B cell (primary cell): Measurements from ENCODE around the gene VPS13D. TPM values are rescaled to one million over a fixed set of nuclear protein-coding genes. Genes with fewer than 3 reads are reported as not detected.

ENCODE experiments used
- ATAC-seq: fragments of 200-7000 bp; cut with Tn5 transposase; one replicate; pipeline ENCODE4 v1.10.0; 2021; ENCODE audit warnings: low read depth, mild to moderate bottlenecking, moderate number of reproducible peaks, moderate library complexity
- CTCF ChIA-PET: fragments of 350-600 bp; sonication (Branson Sonifier 250); formaldehyde crosslinking; loops from one replicate; lab custom pipeline; 2021; ENCODE audit warnings: antibody characterized with exemption, inconsistent platforms; lab: Charles Lee
- POLR2A ChIA-PET: fragments of 350-600 bp; sonication (Branson Sonifier 250); formaldehyde crosslinking; loops from one replicate; lab custom pipeline; 2021; ENCODE audit warnings: antibody characterized with exemption; lab: Charles Lee
- DNase-seq: peaks from one replicate; pipeline ENCODE4 v3.0.0; 2013
- H2AFZ ChIP-seq: 2 replicates; pipeline ENCODE4 v1.6.1; 2012; ENCODE audit warnings: mild to moderate bottlenecking, low read depth, low read length; ENCODE audit not compliant: insufficient read depth, poor library complexity, severe bottlenecking
- H3K27ac ChIP-seq, 2 donors: 1 replicate in 1 of 2; 2 replicates in 1 of 2; pipeline ENCODE4 v1.5.1; 2012 to 2013; ENCODE audit warnings: low read length in 2 of 2, mild to moderate bottlenecking in 2 of 2, moderate library complexity in 1 of 2
- H3K27me3 ChIP-seq, 4 experiments: fragments of 200-600 bp in 1 of 4; sonication (generic) in 1 of 4; replicated peaks in 1 of 4; 1 replicate in 2 of 4; 2 replicates in 2 of 4; pipeline versions ENCODE4 v1.6.1 to v1.7.0; 2013 to 2016; ENCODE audit warnings: low read length in 3 of 4, mild to moderate bottlenecking in 2 of 4, mixed read lengths in 1 of 4, moderate library complexity in 1 of 4; ENCODE audit not compliant: insufficient read depth in 4 of 4, control insufficient read depth in 3 of 4; ENCODE audit errors: control extremely low read depth in 1 of 4
- H3K36me3 ChIP-seq, 2 experiments: replicated peaks in 1 of 2; 1 replicate in 1 of 2; 2 replicates in 1 of 2; pipeline versions ENCODE4 v1.6.1 to v1.7.1; 2013; ENCODE audit warnings: low read length in 1 of 2; ENCODE audit not compliant: insufficient read depth in 2 of 2, control insufficient read depth in 1 of 2; ENCODE audit errors: control extremely low read depth in 1 of 2, extremely low read depth in 1 of 2
- H3K4me1 ChIP-seq, 2 donors: fragments of 200-600 bp in 1 of 2; sonication (generic) in 1 of 2; 1 replicate in 1 of 2; 2 replicates in 1 of 2; pipeline versions ENCODE4 v1.5.1 to v1.6.1; 2013 to 2017; ENCODE audit warnings: low read length in 2 of 2; ENCODE audit not compliant: control insufficient read depth in 2 of 2, insufficient read depth in 2 of 2
- H3K4me2 ChIP-seq: replicated peaks from 2 replicates; pipeline ENCODE3; 2012; ENCODE audit warnings: mild to moderate bottlenecking, low read depth, low read length; ENCODE audit not compliant: poor library complexity, severe bottlenecking
- H3K4me3 ChIP-seq, 5 experiments: fragments of 200-600 bp in 1 of 5; sonication (generic) in 1 of 5; 1 replicate in 3 of 5; 2 replicates in 2 of 5; pipeline versions ENCODE4 v1.5.1 to v1.7.0; 2011 to 2016; ENCODE audit warnings: low read length in 4 of 5, mild to moderate bottlenecking in 4 of 5, low read depth in 2 of 5, control low read depth in 1 of 5, moderate library complexity in 1 of 5; ENCODE audit not compliant: insufficient read depth in 1 of 5; ENCODE audit errors: control extremely low read depth in 1 of 5, extremely low read depth in 1 of 5
- H3K79me2 ChIP-seq: fragments of 200-600 bp; sonication (generic); one replicate; pipeline ENCODE4 v1.6.0; 2016; ENCODE audit warnings: low read length; ENCODE audit not compliant: control insufficient read depth, insufficient read depth
- H3K9ac ChIP-seq: fragments of 200-600 bp; sonication (generic); 2 replicates; pipeline ENCODE4 v1.6.1; 2017; ENCODE audit warnings: mild to moderate bottlenecking, low read length, moderate library complexity
- H3K9me3 ChIP-seq, 3 donors: one replicate each; pipeline versions ENCODE4 v1.6.1 to v1.7.1; 2013; ENCODE audit warnings: low read length in 2 of 3; ENCODE audit not compliant: control insufficient read depth in 2 of 3, insufficient read depth in 1 of 3; ENCODE audit errors: control extremely low read depth in 1 of 3
- H4K20me1 ChIP-seq: 2 replicates; pipeline ENCODE4 v1.6.0; 2012; ENCODE audit warnings: mild to moderate bottlenecking, low read length; ENCODE audit not compliant: insufficient read depth, control insufficient read depth, poor library complexity, severe bottlenecking
- H3K27ac Mint-ChIP-seq: one replicate; pipeline ENCODE4 v1.8.0; 2021; ENCODE audit warnings: mixed read lengths
- H3K27me3 Mint-ChIP-seq: one replicate; pipeline ENCODE4 v1.8.0; 2021; ENCODE audit warnings: mixed read lengths
- H3K4me1 Mint-ChIP-seq: one replicate; pipeline ENCODE4 v1.8.0; 2021; ENCODE audit warnings: mixed read lengths
- H3K4me3 Mint-ChIP-seq: one replicate; pipeline ENCODE4 v1.8.0; 2021; ENCODE audit warnings: mixed read lengths
- H3K9me3 Mint-ChIP-seq: one replicate; pipeline ENCODE4 v1.8.0; 2022; ENCODE audit warnings: mixed read lengths; ENCODE audit not compliant: insufficient read depth
- CTCF ChIP-seq: fragments of 200-600 bp; IDR thresholded peaks from one replicate; pipeline ENCODE4 v1.8.0; 2022; ENCODE audit warnings: antibody characterized with exemption, mild to moderate bottlenecking
- EZH2 ChIP-seq: IDR thresholded peaks from 2 replicates; pipeline ENCODE4 v1.6.1; 2012; ENCODE audit warnings: borderline replicate concordance, low read depth, mild to moderate bottlenecking, moderate library complexity, low read length; ENCODE audit not compliant: insufficient read depth, poor library complexity, severe bottlenecking
- WGBS: methylation state at CpG from one replicate; pipeline ENCODE4 v1.1.5; 2013; ENCODE audit warnings: missing lambda C conversion rate; ENCODE audit not compliant: insufficient coverage; 5-methylcytosine and 5-hydroxymethylcytosine counted together
- intact Hi-C: fragments of 100-400 bp; cut with micrococcal nuclease; formaldehyde crosslinking; loops from one replicate; pipeline ENCODE4 v1.10.0; 2022
- polyA plus RNA-seq: library from polyadenylated mRNA; depleted of rRNA; stranded (reverse); fragments of >200 nt; gene quantifications from 2 replicates; pipeline ENCODE4 v1.2.3, GENCODE V29; 2012
- total RNA-seq, 2 donors: library from RNA; stranded (reverse); fragments of 120-200 nt in 1 of 2; gene quantifications; 1 replicate in 1 of 2; 2 replicates in 1 of 2; pipeline versions ENCODE4 v1.2.3 to v1.2.4, GENCODE V29; 2013 to 2022

Gene VPS13D
- total and polyA plus RNA-seq, 2 donors (not counting 1 experiment from before 2014, with no cell fraction given) = 29.9 to 104 TPM

- Histone ChIP-seq H3K4me3 (no peak overlapping the region), H3K27me3 (no peaks in the 10 kb centered on the region), H3K36me3 (peaks cover 14 to 37% of the 10 kb centered on the region in 2 experiments), H3K27ac (no peak overlapping the region), H3K4me1 (no peaks in the 10 kb centered on the region), H2AFZ (no peak overlapping the region), H3K79me2 (no peaks in the 10 kb centered on the region), H3K9ac (no peak overlapping the region), H4K20me1 (no peaks in the 10 kb centered on the region), H3K9me3 (peaks cover 0 to 2% (median 0%) of the 10 kb centered on the region in 3 donors), H3K4me2 (no peak overlapping the region)
- TF ChIP-seq CTCF = no peak
- no peak for TF ChIP-seq EZH2
- Mint-ChIP-seq H3K27ac (no peak overlapping the region), H3K4me3 (no peak overlapping the region), H3K9me3 (no peaks in the 10 kb centered on the region), H3K4me1 (peaks cover 6% of the 10 kb centered on the region), H3K27me3 (no peaks in the 10 kb centered on the region)
- no peak for DNase-seq
- ChIA-PET CTCF (interaction anchor here (1.3 kb wide), 1 partner anchor 9 kb away, joined by 4 read pairs; no protein-coding TSS in a partner anchor), POLR2A (no interaction called here)
- ATAC-seq = no peak
- intact Hi-C loops = no loop called here
- 100% methylated on average over 2 of the region's 7 CpGs for WGBS
Observed at GRCh38 chr1:12417389-12417788, 187.6 kb downstream of the VPS13D start.

GRCh38 chr1:12420171-12420570 is 190.3 kb downstream of the VPS13D start:
- H3K27ac Mint-ChIP-seq = no peak overlapping the region

More at GRCh38 chr1:12420171-12420570, 190.3 kb downstream of the VPS13D start:
- no peak for ATAC-seq
- no peak overlapping the region for H3K4me2 ChIP-seq
- intact Hi-C loops = no loop called here
- H4K20me1 ChIP-seq = no peaks in the 10 kb centered on the region
- H3K4me3 Mint-ChIP-seq = no peak overlapping the region
- no peak overlapping the region for H3K9ac ChIP-seq
- CTCF ChIA-PET = no interaction called here
- H3K79me2 ChIP-seq = no peaks in the 10 kb centered on the region
- POLR2A ChIA-PET = no interaction called here
- DNase-seq = no peak
- peaks cover 8 to 39% of the 10 kb centered on the region in 2 experiments for H3K36me3 ChIP-seq
- peaks cover 2% of the 10 kb centered on the region for H3K4me1 Mint-ChIP-seq
- H3K4me3 ChIP-seq = no peak overlapping the region
- H3K9me3 ChIP-seq = no peaks in the 10 kb centered on the region
- H3K27ac ChIP-seq = no peak overlapping the region
- 56% methylated on average over 2 of the region's 2 CpGs for WGBS
- no peaks in the 10 kb centered on the region for H3K4me1 ChIP-seq
- H3K9me3 Mint-ChIP-seq = no peaks in the 10 kb centered on the region
- no peak overlapping the region for H2AFZ ChIP-seq
- no peaks in the 10 kb centered on the region for H3K27me3 Mint-ChIP-seq
- no peak for TF ChIP-seq CTCF
- TF ChIP-seq EZH2 = no peak
- no peaks in the 10 kb centered on the region for H3K27me3 ChIP-seq
